NCI-H2107 treated with DMSO at 0.1 percent for 48 hours (cell line): ENCODE results near the gene PHF14.

ENCODE experiments used
- DNase-seq: peaks from one replicate; lab custom pipeline; 2025; ENCODE audit not compliant: unreplicated experiment; lab: John Stamatoyannopoulos, UW

Gene PHF14

DNA sequence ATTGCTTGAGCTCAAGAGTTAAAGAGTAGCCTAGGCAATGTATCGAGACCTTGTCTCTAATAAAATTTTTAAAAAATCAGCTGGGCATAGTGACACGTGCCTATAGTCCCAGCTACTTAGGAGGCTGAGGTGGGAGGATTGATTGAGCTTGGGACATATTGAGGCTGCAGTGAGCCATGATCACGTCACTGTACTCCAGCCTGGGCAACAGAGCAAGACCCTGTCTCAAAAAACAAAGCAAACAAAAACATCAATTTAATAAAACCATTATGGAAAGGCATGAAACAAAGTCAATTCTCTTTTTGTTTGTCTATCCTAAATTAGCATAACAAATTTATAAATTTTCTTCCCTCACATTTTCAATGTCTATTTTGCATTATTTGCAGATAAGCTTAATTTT, 108.4 kb downstream of the PHF14 start:
- DNase-seq: no peak

DNA sequence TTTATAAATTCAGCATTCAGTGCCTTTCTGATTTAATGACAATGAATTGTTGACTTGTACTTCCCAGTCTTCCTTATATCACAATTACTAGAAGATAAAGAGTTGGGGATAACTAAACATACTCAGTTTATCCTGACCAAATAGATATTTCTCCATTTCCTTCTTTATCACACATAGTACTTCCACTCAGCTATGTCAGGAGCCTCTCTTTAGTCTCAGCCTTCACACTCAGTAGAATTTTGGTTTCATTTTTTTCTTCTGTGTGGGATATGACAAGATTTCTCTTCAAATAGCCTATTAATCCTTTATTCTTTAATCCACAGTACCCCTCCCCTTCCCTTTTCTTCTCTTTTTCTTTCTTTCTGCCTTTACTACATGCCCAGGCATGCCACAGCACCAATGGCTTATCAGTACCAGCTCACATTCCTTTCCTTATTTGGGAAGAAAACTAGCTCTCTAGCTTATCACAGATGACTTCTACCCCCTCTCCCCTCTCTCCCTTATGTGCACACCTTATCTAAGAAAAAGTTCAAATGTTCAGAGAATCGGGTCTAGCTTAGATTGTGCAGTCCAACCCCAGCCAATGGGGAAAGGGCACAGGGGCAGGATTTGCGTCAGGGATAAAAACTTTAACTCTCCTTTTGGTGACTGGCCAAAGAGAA, 109.0 kb downstream of the PHF14 start:
- DNase-seq: no peak

DNA sequence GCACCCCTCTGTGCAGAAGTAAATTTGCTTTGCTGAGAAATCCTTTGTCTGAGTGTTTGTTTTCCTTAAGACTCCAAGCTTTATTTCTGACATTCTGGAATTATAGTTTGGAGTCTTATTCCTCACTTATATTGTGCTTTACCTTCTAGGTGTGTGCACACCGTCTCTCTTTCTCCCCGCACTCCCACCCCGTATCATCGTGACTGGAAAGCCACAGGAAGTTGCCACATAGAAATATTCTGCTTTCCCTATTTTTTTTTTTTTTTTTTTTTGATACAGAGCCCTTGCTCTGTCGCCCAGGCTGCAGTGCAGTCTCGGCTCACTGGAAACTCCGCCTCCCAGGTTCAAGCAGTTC, 109.5 kb downstream of the PHF14 start:
- no peak for DNase-seq

DNA sequence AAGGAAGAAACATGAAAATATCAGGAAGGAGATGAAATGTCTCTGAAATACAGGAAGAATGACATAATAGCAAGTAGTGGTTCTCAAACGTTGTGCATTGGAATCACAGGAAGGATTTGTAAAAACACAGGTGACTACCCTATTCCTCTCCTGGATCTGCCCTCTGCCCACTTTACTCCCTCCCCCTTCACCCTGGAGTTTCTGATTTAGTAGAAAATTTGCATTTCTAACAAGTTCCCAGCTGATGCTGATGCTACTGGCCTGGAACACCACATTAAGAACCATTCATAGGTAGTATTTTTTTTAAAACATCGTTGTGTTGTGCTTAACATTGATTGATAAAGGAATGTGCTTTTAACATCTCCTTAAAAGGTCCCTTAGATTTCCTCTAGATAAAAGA, 130.9 kb downstream of the PHF14 start:
- DNase-seq: no peak

DNA sequence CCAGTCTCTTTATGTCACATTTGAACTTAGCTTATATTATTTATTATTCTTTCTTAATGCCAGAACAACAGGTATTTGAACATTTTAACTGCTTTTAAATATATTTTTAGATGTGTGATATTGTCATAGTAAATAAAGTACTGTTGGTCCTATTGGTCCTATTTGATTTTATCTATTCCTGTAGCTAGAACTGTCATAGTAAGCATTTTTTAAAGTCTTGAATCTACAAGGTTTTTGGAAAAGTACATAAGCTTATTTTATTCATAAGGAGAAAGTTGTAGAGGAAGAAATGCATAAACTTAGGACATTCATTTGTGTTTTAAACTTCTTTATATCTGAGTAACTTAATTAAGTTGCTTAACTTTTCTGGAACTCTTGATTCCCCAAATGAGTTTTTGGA, 136.0 kb downstream of the PHF14 start:
- DNase-seq: no peak

DNA sequence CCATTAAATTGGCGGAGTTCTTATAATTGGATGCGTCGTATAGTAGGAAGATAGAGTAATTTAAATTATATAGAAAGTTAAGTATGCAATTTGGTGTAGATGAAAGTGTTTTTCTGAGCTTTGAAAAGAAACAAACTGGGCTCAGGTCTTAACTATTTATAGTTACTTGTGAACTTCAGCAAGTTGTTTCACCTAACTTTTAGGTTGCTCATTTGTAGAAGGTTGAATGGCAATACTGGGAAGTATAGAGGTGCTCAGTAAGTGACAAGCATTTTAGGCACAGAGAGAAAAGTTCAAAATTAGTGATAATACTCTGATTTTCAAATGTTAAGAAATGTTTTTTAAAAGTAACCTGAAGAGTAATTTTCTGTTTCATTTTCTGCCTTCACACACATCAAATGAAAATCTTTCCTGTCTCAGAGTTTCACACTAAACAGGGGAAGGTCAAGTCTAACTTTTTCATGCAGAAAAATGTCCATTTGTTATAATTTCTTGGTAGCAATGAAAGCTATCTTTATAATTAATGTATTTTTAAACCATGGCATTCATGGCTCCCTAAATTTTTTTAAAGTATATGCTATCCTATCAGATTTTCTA, 146.5 kb downstream of the PHF14 start:
- no peak for DNase-seq

DNA sequence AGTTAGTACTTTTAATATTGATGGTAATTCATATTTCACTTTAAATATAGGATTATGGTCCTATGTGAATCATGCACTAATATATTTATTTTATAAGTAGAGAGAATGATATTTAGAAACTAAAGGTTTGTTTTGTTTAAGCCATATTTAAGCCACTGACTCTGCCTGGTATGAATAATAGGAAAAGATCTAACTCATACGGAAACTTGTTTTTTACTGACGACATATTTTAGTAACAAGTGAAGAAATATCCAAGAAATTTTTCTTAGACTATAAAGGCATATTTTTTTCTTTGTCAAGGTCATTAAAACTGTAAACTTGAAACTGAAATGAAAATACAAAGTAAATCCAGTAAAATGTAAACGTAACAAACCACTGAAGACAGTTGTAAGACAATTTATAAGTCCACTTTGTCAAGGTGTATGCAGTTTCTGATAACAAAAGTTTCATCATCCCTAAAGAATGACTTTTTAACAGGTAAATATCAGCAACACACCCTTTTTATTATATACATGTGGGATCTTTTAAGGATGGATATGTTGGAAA, 147.1 kb downstream of the PHF14 start:
- no peak for DNase-seq

DNA sequence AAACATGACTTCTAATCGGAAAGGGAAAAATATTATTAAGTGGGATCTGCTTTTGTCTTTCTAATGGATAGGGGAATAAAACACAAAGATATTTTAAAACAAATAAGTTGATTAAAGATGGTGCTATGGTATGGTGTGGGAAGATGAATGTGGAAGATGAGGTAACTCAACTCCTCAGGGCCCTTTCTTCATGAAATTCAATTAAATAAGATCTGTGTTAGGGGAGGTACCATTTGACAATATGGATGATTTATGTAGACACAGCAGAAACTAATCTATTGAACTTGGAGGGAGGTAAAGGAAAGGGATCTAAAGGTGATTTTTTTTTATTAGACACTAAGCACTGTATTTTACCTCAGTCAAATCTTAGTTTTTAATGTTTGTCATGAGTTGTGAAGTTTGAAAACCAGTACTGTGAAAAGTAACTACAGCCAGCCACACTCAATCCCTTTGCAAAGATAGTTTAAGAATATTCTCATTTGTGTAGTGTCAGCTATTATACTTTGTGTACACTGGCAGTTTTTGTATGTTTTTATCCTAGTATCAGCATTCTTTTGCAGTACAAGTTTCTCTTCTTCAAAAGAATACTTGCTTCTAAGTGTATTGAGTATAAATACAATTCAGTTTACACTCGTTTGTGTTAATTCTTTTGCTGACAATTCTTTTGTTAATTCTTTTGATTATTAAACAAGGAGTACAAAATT, 151.3 kb downstream of the PHF14 start:
- no peak for DNase-seq

DNA sequence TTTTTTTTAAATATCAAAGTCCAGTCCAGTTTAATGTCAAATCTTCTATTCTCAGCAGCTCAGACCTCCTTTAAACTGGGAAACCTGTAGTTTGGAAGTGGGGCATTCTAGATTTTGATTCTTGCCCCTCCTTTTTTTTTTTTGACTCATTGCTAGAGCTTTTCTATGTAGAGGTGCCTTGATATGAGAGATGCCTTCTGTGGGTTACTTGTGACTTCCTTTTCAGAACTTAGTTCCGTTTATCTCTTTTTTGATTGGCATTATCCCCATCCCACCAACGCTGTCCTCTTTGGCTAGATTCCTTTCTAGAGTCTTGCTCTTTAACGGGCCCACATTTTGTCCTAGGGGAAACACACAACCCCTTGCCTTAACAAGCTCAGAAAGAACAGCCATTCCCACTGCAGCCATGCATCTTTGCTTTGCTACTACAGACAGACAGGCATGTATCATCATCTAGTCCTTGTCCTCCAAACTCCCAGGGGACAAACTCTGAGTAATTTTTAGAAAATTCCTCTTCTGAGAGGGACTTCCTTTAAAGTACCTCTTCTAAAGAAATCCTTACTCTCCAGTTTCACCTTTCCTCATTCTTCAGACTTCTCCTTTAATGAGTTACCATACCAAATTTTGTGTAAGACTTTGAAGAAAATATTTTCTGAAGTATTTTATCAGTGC, 153.6 kb downstream of the PHF14 start:
- DNase-seq: no peak

DNA sequence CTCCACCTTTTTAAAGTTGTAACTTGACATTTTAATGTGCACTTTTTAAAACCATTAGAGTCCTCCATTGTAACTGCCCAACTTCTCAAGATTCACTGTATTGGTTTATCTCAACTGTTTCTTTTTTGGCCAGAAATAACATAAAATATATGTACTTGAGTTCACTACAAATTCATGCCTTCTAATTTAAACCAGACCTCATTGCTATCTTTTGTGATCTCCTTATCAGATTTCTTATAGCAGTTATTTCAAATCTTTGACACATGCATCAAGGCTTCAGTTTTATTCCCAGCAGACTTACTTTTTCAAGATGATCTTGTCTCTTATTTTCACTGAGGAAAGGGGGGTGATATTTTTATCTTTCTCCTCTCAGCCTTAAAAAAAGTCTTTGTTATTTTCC, 154.3 kb downstream of the PHF14 start:
- DNase-seq: no peak

DNA sequence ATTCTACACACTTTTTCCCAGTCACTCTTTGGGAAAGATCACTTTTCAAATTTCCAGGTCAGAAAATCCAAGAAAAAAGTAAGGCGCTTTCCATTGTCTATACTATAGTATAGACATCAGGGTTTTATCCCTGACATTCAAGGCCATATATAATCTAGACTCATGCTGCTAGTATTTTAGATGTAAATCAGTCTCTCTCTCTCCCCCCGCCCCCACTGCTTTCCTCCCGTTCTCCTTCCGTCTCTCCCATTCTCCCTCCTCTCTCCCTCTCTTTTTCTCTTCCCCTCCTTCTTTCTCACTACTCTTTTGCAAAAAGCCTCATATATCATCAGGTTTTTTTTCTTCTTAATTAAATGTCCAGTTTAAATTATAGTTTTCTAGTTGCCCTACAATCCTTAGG, 154.8 kb downstream of the PHF14 start:
- DNase-seq: no peak

DNA sequence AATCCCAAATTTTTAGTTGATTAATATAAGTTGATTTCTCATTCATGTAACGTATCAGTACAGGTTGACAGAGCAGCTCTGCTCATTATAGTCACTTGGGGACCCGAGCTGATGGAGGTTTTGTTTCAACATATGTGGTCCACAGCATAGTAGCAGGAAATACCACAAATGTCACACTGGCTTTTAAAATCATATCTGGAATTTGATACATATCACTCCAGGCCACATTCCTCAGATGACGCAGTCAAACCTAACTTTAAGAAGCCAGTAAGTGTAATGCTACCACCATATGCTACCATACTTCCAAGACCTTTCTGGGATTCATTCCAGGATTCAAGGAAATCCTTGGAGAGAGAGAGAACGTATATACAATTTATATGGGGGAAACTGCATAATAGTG, 156.3 kb downstream of the PHF14 start:
- no peak for DNase-seq

DNA sequence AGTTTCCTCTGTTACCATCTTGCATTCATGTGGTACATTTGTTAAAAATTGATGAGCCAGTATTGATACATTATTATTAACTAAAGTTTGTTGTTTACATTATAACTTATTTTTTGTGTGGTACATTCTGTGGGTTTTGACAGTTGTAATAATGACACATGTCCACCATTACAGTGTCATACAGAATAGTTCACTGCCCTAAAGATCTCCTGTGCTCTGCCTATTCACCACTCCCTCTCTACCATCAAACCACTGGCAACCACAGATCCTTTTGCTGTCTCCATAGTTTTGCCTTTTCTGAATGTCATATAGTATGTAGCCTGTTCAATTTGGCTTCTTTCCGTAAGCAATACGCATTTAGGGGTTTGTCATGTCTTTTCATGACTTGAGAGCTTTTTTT, 156.9 kb downstream of the PHF14 start:
- DNase-seq: no peak

DNA sequence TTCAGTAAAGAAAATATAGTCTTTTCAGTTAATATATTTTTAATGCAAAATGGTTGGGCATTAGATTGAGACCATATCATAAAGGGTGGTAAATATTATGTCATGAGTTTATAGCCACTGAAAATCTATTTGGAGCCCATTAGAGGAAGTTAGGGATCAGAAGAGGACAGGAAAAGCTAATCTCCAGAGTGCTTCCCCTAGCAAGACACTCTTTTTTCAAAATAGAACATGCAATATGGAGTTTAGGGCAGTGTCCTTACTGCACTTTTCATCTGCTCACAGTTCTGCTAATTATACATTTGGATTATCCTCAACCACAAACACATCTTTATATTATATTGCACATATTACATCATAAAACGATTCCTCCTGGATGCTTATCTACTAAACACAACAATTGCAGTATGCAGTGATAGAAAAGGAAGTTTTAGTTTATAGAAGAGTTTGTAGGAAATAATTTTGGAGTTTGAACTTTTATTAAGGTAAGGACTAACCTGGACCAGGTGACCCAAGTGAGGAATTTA, 159.8 kb downstream of the PHF14 start:
- no peak for DNase-seq

DNA sequence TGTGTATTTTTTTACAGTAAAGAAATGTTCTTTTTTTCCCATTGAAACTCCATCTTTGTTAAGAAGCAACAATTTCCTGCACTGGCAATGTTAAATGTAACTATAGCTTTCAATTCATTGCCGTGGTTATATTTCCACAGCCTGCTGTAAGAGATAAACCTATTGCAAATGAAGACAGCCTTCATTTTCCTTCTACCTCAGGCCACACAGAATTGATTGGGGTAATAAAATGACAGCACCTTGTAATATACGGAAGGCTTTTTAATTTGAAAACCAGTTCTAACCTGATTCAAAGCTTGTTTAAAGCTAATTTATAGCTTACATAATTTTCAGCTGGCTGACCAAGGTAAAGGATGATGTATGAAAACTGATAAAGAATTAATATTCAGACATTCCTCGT, 161.9 kb downstream of the PHF14 start:
- no peak for DNase-seq

DNA sequence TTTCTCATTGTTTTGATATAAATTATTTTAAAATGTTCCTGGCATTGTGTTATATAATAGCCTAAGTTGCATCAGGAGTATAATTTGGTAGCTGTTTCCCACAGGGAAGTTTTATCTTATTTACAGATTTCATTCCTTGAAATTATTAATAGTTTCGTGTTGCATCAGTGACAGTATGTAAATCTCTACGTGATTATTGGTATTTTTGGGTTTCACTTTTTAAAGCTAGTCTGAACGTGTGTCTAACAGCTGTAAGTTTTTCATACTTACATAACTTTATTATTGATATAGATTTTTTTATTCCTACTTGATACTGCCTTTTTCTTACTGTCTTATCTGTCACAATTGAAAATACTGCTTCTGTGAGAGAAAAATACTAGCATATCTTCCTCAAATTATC, 167.9 kb downstream of the PHF14 start:
- no peak for DNase-seq

DNA sequence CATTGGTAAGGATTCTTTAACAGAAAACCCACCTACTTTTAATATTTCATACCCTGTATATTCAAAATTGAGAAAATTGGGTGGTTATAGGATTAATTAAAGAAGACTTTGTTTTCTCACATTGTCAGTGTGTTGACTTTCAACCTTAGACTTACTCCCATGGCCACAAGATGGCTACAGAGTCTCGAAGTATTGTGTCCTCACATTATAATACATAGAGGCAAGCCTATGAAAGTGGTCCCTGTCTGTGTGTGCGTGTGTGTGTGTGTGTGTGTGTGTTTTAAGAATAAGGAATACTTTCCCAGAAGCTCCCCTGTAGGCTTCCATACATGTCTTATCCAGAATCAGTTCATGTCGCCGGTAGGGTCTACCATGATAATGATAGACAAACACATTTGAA, 180.0 kb downstream of the PHF14 start:
- DNase-seq: no peak

DNA sequence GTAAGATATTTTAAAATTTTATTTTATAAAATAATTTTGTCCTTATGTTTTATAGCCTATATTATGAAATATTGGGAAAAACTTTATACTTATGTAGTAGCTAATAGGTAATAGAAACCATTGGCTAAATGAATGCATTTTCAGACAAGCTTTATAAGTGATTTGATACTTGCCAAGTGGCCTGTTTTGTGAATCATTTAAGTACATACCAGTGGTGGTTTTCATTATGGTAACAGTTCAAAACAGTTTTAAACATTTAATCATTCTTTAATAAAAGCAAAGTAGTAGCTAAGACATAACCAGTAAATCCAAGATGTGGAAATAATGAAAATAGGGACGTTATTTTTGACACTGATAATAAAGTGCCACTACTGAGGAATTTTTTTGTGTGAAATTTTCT, 182.2 kb downstream of the PHF14 start:
- DNase-seq: no peak

DNA sequence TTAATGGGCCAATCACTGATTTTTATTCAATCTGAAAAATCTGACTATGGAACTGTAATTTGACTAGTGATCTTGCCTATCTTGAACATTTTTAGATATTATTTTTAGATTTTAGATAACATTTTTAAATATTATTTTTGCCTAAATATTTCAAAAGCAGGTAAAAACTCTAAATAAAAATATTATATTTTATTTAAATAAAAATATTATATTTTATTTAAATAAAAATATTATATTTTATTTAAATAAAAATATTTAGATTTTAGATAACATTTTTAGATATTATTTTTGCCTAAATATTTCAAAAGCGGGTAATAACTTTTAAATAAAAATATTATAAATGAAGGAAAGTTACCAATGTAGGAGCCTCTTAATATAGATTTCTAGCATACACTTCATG, 187.8 kb downstream of the PHF14 start:
- no peak for DNase-seq

DNA sequence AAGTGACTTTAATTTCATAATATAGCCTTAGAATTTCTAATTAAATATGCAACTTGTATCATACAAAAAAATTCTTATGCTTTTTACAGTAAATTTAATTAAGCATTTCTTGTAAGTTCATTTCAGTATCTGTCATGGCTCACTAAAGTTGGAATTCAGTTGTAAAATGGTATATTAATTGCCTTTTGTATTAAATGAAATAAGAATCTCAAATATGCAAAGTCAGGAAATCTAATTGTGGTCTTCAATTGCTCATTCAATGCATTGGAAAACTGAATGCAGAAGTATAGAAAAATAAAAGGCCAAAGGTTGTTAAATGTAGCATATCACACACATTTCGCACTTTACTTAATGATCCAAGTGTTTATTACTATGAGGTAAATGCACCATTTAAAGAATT, 189.5 kb downstream of the PHF14 start:
- no peak for DNase-seq

DNA sequence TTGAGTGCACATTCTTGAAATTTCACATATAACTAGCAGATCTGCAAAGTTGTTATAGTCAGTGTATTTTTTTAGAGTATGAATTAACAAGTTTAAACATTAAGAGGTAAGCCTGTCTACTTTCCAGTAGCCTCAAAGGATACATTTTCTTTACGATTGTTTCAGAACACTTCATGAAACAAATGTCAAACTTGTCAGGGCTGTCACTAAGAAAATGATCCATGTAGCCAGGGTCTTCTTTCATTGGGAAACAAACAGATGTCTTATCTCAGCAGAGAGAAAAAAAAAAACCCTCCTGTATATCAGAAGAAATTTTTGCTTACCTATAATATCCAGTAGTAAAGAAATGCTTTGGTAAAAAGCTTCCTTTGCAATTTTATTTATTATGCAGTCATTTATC, 192.4 kb downstream of the PHF14 start:
- DNase-seq: no peak
